NCI-H748 (cell line): ENCODE data around the gene CCL13.

ENCODE experiments used
- DNase-seq: peaks from one replicate; lab custom pipeline; 2025; ENCODE audit not compliant: unreplicated experiment; lab: John Stamatoyannopoulos, UW

The CCL13 gene

DNA sequence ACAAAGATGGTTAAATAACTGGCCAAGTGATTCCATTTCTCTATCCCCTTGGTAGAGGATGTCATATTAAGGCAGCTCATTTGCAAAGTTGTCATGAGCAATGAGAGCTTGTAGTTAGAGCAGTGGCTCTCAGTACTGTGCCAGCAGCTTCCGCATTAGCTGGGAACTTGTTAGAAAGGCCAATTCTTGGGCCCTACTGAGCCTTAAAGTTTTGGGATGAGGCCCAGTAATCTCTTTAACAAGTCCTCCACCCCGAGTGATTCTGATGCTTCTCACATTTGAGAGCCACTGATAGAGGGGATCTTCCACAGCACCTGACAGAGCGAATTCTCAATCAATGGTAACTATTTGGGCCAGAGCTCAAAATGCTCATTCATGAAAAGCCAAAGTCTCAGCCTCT is 26.9 kb downstream of the CCL13 start:
- DNase-seq, result no peak

DNA sequence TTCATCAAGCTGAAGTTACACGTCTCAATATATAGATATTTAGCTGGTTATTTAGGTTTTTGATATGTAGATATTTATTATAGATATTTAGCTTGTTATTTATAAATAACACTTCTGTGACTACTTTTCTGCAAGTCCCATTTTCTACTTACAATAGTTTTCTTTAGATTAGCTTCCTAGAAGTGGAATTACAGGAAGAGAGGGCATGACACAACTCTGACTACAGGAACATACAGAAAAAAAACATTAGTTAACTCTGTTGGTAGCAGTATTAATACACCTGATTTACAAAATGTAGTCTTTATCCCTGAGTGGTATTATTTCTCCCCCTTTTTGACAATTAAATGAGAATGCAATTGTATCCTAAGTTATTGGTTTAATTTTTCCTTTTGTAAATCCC is 28.0 kb downstream of the CCL13 start:
- DNase-seq, result no peak

DNA sequence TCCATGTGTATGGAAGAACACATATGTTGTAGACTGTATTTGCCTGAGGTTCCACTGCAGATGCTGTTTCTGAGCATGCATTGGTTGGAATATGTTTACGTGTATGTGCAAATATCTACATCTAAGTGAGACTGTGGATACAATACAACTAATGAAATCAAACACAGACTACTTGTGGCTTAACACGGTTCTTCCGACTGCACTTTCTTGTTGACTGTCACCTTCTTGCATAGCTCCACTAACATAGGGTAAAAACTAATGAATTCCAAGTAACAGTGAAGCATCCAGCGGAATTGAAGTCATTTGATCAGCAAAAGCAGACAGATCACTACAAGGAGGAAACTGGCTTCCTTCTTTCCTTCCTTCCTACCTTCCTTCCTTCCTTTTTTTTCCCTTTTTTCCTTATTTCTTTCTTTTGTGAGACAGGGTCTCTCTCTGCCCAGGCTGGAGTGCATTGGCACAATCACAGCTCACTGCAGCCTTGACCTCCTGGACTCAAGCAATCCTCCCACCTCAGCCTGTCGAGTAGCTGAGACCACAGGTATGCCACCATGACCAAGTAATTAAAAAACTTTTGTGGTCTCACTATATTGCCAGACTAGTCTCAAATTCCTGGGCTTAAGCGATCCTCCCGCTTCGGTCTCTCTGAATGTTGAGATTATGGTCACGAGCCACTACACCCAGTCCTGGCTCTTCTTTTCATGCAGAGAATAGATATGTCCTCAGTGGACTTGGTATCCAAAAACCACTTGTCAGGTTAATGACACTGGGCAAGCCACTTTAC is 28.7 kb downstream of the CCL13 start:
- DNase-seq, result no peak

DNA sequence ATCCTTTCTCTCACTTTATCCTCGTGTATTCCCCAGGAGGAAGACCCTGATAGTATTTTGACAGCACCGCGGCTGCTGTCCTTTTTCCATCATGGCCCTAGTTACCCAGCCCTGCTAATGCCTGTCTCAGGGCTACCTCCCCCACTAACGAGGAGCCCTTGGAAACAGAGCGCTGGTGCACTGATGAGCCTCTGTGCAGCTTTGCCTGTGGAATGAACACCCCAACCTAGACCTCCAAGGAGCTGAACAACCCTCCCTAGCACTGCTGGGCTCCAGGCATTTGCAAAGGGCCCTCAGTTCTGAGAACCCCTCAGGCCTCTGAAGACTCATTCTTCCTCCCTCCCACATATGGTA is 30.0 kb downstream of the CCL13 start:
- no peak for DNase-seq

DNA sequence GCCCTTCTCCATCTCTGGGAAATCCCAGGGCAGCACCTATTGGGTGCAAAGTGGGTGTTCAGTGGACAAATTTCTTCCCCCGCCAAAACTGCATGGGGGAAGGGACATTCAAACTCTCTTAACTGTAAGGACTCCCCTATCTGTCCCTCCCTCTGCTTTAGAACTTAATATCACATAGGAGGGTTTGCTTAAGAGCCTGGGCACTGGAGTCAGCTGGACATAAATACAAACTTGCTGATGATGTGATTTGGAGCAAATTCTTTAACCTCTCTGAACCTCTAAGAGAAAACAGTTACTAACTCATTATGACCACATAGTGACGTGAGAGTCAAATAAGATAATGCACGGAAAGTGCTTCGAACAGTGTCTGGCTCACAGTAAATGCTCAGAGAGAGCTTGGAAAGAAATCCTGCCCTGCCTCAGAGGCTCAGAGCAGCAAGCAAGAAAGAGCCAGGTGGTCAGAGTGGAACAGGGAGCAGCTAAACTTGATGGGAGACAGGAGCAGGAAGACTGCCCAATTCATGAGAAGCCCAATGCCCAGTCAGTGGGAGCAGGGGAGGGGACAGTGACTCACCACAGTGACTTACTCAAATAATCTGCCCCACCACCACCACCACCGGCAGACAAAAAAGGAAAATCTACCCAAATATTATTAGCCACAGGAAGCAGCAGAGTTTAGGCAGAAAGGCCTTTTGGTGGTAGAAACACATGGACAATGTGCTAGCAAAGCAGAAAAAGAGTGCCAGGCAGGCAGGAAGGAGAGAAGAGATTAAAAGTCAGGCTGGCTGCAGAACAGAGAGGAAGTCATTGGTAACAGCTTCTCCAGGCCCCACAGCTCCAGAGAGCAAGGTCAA is 30.6 kb downstream of the CCL13 start:
- no peak for DNase-seq

DNA sequence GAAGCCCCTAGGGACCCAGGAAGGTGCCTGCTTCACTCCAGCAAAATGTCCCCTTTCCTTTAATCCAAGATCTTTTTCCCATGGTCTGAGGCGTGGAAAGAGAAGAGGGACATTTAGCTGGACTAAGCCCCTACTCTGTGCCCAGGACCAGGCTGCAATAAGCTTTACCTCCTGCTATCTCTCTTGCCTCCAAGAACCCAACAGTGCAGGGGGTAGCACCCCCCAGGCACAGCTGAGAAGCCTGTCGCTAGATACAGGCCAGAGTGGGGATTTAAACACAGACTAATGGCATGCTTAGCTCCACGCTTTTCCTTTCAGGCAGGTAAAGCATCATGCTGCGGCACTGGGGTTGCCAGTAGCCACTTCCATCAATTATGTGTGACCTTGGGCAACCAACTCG is 31.3 kb downstream of the CCL13 start:
- no peak for DNase-seq

DNA sequence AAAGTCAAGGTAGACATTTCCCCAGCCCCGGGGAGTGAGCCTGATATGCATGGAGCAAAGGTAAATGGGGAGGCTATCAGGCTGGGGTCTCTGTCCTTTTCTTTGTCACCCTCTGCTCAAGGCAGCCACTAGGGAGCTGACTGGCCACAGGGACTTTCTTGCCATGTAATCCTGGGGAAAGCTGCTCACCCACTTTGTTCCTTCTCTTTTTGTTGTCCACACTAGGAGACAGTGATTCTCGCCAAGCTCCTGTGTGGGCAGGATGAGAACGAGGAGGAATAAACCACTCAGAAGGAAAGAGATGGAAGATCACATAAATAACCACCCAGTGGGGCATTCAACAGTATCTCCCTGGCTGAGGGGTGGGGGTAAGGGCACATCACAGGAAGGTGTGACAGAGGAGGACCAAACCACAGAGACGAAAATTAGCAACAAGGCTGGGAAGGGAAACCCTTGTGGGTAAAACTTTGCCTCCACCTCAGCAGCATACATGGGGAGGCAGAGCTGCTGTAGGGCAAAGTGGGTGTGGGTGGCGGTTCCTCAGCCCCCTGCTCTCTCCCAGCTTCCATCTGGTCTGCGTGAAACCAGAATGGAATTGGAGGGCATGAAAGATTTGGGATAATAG is 33.0 kb downstream of the CCL13 start:
- no peak for DNase-seq

DNA sequence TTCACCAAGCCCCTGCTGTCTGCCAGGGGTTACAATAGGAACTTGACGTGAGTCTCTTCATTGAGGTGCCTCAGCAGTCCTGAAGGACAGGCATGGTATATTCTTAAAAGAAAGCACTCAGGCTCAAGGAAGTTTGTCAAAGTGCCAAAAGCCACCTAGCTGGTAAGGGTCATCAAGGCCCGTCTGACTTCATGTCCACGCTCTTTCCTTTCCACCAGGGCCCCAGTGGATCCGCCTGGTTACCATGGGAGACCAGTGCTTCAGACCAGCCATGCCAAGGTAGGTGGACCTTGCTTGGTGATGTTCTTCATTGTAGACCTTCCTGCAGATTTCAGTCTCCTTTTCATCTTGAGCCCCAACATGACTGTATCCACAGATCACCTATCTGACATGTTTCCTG is 34.4 kb downstream of the CCL13 start:
- no peak for DNase-seq

DNA sequence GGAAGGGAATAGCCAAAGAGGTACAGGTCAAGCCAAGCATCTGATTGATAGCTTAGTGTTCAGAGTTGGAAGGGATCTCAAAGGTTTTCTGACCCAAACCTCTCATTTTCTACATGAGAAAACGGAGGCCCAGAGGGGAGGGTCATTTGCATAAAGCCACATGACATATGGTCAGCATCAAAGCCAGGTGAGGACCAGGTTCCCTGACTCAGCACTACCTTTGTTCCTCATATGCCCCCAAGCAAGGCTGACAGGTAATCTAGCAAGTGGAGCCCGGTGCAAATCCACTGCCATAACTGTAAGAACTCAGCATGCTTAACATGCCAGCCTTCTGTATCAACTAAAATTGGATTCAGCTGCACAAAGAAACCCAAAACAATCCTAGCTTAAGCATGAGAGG is 35.0 kb downstream of the CCL13 start:
- no peak for DNase-seq

DNA sequence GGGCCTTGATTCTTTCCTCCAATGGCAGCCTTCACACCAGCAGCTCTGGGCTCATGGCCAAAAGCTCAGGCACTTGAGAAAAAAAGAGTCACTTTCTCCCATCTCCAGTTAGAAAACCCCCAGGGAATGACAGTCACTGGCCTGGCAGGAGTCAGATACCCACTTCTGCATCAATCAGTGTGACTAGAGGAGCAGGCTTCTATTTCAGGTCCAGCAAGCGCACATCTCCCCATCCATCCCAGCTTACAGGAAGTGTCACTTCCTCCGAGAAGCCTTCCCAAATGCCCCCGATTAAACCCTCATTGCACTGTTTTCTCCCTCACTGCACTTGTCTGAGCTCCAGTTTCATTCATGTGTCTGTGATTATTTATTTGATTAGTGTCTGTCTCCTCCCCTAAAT is 37.1 kb downstream of the CCL13 start:
- peak; percentile 23 for DNase-seq

DNA sequence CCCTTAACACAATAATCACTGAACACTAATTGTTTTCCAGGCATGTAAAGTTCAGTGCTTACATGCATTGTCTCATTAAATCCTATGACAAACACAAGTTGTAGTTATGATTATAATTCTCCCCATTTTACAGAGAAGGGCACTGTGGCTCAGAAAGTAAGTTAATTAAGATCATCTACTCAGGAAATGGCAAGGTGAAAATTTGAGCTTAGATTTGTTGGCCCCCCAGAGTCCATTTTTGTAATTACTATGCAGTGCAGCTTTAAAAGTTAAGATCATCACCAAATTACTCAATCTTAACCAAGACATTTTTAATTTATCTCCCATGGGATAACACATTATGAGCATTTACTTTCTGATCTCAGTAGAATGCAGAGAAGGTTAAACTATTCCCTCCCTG is 41.0 kb downstream of the CCL13 start:
- DNase-seq, result no peak

DNA sequence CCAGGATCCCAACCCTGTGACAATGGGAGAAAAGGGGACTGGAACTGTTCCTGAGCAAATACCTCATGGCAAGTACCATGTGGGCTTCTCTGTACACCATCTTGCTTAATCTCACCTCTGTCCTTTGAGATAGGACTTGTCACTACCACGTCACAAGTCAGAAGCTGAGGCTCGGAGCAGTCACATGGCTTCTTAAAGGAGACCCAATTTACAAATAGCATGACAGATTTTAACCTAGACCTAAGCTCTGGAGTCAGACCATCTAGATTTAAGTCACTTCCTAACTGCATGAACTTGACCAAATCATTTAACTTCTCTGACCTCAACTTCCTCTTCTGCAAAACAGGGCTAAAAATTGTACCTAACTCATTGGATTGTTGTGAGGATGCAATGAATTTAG is 42.7 kb downstream of the CCL13 start:
- DNase-seq, result no peak

DNA sequence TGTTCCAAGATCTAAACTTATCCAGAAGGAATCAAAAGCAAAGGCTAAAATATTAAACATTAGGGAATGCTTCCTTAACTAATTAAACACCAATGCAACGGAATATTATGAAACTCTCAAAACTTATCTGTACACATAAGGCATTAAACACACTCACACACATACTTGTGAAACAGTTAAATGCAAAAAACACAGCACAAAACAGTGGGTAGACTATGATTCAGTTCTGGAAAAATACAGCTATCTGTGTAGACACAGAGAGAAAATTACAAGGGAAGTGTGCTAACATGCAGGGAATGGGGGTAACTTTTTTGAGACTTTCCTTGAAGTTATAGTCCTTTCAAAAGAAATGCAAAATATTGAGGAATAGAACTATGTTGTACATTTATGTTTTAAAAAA is 43.4 kb downstream of the CCL13 start:
- no peak for DNase-seq

DNA sequence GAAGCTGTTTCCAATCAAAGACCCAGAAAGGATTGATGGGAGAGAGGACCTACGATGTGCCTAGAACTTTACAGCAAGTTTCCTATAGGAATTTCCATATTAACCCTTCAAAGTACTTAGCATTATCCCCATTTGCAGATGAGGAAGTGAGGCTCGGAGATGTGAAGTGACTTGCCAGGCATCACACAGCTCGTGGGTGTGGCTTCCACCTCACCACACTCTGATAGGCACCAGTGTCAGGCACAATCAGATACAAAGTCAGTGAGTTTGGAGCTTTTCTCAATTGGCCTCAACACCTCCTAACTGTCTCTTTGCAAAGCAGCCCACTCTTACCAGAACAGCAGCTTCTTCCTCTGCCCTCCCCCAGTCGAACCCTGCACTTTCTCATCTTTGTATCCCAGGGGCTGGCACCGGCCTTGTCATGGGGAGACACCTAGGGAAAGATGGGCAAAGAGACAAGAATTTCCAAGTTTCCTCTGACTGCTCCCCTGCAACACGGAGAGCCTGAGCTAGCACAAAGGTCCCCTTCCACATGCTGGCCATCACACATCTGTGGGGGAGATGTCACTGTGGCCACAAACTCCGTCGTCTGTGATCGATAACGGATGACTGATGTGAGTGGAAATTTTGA is 44.1 kb downstream of the CCL13 start:
- no peak for DNase-seq

DNA sequence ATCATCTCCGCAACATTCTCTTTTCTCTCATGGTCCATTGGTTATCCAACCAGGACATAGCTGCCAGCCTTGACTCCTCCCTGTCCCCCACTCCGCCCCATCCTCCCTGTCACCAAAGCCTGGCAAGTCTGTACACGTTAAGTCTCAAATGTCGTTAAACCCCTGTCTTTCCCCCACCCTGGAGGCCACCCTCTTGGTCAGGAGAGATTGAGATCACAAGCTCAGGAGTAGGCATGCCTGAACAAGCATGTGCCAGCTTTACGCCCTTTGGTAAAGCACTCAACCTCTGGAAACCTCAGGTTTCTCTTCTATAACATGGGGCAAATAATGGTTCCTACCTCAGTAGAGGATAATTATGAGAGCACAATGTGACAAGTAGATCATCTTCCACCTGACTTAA is 44.9 kb downstream of the CCL13 start:
- peak; percentile 40 for DNase-seq

DNA sequence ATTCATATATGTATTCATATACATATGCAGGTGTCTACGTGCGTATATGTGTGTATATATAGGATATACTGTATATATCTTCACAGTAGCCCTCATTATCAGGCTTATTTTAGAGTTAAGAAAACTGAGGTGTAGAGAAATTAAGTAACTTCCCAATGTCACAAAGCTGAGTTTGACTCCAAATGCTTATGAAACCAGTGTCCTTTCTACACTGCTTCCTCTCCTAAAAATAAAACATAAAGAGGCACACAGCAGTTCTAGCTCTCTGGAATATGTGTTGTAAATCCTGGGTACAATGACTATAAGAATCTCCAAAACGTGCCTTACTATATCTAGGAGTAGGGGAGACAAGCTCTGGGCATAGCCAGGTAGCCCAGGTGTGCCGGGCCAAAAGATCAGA is 46.7 kb downstream of the CCL13 start:
- no peak for DNase-seq

DNA sequence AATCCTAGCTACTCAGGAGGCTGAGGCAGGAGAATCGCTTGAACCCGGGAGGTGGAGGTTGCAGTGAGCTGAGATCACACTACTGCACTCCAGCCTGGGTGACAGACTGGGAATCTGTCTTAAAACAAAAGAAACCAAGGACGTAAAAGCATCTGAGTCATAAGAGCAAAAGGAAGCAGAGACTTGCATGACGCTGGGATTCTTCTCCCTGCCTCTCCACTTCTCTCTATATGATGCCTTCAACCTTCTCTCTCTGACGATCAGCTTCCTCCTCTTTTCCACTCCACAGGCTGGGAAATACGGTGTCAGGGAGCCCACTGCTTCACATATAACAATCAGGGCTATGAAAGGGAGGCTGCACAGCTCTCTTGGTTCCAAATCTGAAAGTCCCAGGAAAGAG is 49.9 kb downstream of the CCL13 start:
- DNase-seq, result no peak
